ENCODE measurements around the gene MDM4. TPM values are rescaled to one million over a fixed set of nuclear protein-coding genes. Genes with fewer than 3 reads are reported as not detected.
A peak's percentile ranks its signal among the peaks of the same experiment; 100 is the strongest.

Gene MDM4
- total RNA-seq, 2 donors from 2014 or later, result 72.9 to 125 TPM

DNA sequence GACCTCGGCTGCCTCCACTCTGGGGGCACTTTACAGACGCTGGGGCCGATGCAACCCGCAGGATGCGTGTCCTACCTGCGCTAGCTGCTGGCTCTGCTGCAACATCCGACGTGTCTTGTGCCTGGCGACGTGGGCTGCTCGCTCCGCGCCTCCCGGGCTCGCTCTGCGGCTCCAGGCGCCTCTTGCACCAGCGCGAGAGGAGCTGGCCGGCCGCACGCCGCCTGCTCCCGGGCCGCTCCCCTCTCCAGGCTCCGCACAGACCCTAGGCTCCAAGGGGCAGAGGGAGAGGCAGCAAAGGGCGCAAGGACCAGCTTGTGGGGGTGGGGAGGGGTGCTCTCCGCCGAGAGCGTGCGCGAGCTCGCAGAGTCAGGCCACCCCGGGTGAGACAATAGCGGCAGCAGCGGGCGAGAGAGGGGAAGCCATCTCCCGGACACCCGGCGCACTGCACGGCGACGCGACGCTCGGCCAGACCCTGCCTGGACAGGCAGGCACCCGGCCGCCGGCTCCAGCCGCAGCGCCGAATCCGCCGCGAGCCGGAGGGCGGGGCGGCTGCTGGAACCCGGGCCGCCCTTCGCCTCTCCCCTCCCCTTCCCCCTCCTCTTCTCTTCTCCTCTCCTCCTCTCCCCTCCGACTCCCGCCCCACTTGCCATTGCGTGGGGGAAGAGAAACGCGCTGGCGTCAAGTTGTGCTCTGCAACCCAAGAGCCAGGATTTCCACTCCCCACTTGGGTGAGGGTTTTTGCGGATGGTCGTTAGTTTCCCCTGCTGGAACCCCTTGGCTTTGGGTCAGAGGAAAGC is 21.7 kb upstream of the MDM4 start, which contains the start of gene PIK3C2B:
Gene PIK3C2B, minus strand, starts transcription at position 525 of the 797 bp plus-strand sequence. CDS start 25,003 bp downstream, outside the sequence.
- DNase-seq (peak; percentile 80 to 86 (median 84)), ATAC-seq (peak; percentile 87)
- no peaks in the 10 kb centered on the region for H3K9me3 ChIP-seq
- H3K27ac ChIP-seq, result peak within 1 kb of the TSS; percentile 82 to 96 (median 94)
- WGBS, 2 donors, result 0% methylated on average over 9 to 67 of the region's 69 CpGs
- intact Hi-C loops (cut with DNase I), result no loop called here
- H3K4me3 ChIP-seq, result peak within 1 kb of the TSS; percentile 57 to 74
- TF ChIP-seq, protein P1, sequence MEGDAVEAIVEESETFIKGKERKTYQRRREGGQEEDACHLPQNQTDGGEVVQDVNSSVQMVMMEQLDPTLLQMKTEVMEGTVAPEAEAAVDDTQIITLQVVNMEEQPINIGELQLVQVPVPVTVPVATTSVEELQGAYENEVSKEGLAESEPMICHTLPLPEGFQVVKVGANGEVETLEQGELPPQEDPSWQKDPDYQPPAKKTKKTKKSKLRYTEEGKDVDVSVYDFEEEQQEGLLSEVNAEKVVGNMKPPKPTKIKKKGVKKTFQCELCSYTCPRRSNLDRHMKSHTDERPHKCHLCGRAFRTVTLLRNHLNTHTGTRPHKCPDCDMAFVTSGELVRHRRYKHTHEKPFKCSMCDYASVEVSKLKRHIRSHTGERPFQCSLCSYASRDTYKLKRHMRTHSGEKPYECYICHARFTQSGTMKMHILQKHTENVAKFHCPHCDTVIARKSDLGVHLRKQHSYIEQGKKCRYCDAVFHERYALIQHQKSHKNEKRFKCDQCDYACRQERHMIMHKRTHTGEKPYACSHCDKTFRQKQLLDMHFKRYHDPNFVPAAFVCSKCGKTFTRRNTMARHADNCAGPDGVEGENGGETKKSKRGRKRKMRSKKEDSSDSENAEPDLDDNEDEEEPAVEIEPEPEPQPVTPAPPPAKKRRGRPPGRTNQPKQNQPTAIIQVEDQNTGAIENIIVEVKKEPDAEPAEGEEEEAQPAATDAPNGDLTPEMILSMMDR (IDR thresholded peaks at IDR 0.05), result peak in 6 of 7 experiments; percentile 37 to 71 (median 66)
- peak; percentile 38 to 70 (median 64) for TF ChIP-seq POLR2A (IDR thresholded peaks at IDR 0.05)
- peaks cover 36% of the 10 kb centered on the region for H3K4me1 ChIP-seq
- H3K27me3 ChIP-seq, result no peaks in the 10 kb centered on the region
- no peaks in the 10 kb centered on the region for H3K36me3 ChIP-seq (replicated peaks in 1 of 2; ENCODE audit: insufficient read depth in 1 of 2, low read depth in 2 of 2)

DNA sequence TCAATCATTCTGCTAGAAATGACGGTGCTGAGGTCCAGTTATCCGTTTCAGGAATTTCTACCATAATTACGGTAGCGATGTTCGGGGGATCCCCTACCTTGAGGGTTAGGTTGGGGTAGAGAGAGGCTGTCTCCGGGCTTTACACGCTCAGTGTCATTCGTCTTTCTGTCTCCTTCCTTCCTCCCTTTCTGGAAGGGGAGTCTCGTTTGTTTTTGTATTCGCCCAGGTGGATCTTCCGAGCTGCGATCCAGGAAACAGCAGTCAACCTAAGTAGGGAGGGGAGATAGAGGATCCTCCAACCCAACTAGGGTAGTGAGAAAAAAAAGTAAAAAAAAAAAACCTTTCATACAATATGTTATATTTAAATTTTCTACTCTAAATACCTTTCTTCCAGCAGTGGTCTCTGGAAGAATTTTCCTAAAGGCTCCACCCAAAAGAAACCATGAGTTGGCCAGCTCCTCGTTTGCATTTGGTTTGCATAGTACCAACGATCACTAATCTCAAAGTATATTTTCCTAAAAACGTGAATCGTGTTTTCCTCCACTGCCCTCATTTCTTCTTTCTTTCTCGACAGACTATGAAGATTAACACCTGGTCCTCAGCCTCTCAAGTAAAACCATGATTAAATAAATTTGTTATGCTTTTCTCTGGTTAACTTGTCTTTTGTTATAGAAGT is 21.0 kb upstream of the MDM4 start:
- ATAC-seq, result no peak
- no peaks in the 10 kb centered on the region for H3K27me3 ChIP-seq
- WGBS, 2 donors, result 2 to 7% methylated on average over 17 of the region's 17 CpGs
- intact Hi-C loops (cut with DNase I), result no loop called here
- H3K27ac ChIP-seq, result peak overlapping the region; percentile 82 to 96 (median 94)
- peak overlapping the region; percentile 8 to 57 for H3K4me3 ChIP-seq
- no peak for DNase-seq
- no peaks in the 10 kb centered on the region for H3K36me3 ChIP-seq (replicated peaks in 1 of 2; ENCODE audit: insufficient read depth in 1 of 2, low read depth in 2 of 2)
- no peaks in the 10 kb centered on the region for H3K9me3 ChIP-seq
- no peak for TF ChIP-seq POLR2A (IDR thresholded peaks at IDR 0.05)
- TF ChIP-seq, protein P1 (IDR thresholded peaks at IDR 0.05), result no peak
- peaks cover 36% of the 10 kb centered on the region for H3K4me1 ChIP-seq

DNA sequence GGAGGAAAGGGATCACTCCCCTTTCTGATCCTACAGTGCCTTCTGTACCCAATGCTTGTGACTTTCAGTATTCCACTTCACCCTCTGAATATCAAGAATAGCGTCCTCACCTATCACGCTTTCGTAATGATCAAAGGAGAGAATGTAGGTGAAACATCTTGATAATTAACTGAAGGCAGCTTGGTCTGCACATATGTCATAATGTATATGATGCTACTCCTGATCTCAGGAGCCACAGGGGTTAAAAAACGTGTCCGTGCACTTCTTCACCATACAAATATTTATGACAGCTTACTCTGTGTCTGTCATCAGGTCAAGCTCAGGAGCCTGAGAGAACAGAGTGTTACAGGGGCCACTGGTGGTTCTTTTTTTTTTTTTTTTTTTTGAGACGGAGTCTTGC is 20.4 kb upstream of the MDM4 start:
- intact Hi-C loops (cut with DNase I), result no loop called here
- Histone ChIP-seq H3K4me3 (no peak overlapping the region), H3K4me1 (peaks cover 36% of the 10 kb centered on the region), H3K9me3 (no peaks in the 10 kb centered on the region), H3K27ac (no peak overlapping the region), H3K36me3 (replicated peaks in 1 of 2; ENCODE audit: insufficient read depth in 1 of 2, low read depth in 2 of 2) (no peaks in the 10 kb centered on the region), H3K27me3 (no peaks in the 10 kb centered on the region)
- DNase-seq (no peak), ATAC-seq (no peak)
- 56 to 59% methylated on average over 6 of the region's 6 CpGs for WGBS, 2 donors
- TF ChIP-seq POLR2A (IDR thresholded peaks at IDR 0.05), result no peak

DNA sequence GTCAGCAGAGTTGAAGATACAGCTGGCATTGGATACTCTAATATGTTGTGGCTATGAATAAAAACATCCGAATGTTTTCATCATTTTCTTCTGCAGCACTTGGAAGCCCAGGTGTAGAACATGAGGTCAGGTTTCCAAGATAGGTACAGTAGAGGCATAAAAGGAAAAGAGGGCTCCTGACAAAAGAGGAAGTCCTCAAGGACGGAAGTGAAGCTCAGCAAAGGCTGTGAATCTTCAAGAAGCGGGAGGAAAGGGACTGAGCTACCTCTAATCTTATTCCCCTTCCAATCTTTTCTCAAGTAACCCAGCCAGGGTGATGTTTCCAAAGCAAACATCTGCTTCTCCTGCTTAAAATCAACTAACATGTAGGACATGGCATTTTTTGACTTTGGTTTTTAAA is 17.2 kb upstream of the MDM4 start:
- Histone ChIP-seq H3K4me1 (peaks cover 15% of the 10 kb centered on the region), H3K27me3 (no peaks in the 10 kb centered on the region), H3K36me3 (replicated peaks in 1 of 2; ENCODE audit: insufficient read depth in 1 of 2, low read depth in 2 of 2) (no peaks in the 10 kb centered on the region), H3K4me3 (no peak overlapping the region), H3K27ac (no peak overlapping the region), H3K9me3 (no peaks in the 10 kb centered on the region)
- intact Hi-C loops (cut with DNase I), result no loop called here
- DNase-seq (no peak), ATAC-seq (no peak)
- no peak for TF ChIP-seq POLR2A (IDR thresholded peaks at IDR 0.05)
- TF ChIP-seq, protein P1 (IDR thresholded peaks at IDR 0.05), result no peak
- 71 to 83% methylated on average over 3 of the region's 3 CpGs for WGBS, 2 donors

Data from body of pancreas (tissue), 4 donors.